Pulmonary artery endothelial cell (primary cell): ENCODE results near the gene RCSD1. TPM values are rescaled to one million over a fixed set of nuclear protein-coding genes. Genes with fewer than 3 reads are reported as not detected.
A peak's percentile ranks its signal among the peaks of the same experiment; 100 is the strongest.

ENCODE experiments used
- DNase-seq: peaks from one replicate; pipeline ENCODE4 v3.0.0-alpha.2; 2011; ENCODE audit warnings: low read depth, low spot score
- total RNA-seq: library from RNA; depleted of rRNA; stranded (reverse); fragments of >200 nt; gene quantifications from 2 replicates; pipeline ENCODE4 v1.2.3, GENCODE V29; 2014

The RCSD1 gene
- total RNA-seq, 1 donor from 2014 or later: 0.07 TPM

DNA sequence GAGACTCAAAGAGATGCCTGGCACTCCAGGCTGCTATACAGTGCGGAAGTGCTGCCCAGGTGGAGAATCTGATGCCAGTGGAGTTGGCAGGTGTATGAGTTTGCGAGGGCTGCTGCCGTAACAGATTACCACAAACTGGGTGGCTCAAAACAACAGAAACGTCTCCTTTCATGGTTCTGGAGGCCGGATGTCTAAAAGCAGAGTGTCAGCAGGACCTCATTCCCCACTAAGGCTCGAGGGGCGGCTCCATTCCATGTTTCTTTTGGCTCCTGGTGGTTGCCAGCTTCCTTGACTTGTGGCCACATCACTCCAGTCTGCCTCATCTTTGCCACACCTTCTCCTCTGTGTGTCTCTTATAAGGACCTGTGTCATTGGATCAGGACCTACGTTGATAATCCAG is 10.0 kb downstream of the RCSD1 start:
- DNase-seq: no peak

DNA sequence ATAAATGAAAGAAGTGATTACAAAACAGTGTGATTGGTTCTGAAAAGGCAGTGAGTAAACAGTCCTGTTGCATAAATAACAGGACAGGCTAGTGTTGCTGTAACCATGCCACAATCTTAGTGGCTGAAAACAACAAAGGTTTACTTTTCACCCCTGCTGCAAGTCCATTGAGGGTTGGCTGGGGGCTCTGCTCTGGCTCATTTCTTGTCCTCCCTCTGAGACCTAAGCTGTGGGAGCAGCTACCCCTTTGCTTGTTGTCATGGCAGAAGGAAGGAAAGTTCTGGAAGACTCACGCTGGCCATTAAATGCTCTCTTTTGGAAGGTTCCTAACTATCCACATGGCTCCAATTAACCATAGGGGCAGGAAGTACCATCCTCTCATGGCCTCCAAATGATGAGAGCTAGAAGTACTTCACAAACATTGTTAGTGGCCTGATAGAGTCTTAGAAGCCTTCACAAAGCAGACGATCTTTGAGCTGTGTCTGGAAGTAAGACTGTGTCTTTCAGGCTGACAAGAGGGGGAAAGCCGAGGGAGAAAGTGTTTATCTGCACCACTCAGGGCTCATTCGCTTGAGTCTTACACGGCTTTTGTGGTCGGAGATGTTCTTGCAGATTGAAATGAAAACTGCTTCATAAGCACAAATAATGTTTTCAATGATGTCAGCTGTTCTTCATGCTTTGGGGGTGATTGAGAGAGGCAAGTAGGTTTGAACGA is 11.9 kb downstream of the RCSD1 start:
- no peak for DNase-seq

- no peak for DNase-seq
These were observed 12.4 kb downstream of the RCSD1 start for GRCh38 chr1:167642501-167642826.

- no peak for DNase-seq
These were observed 13.4 kb downstream of the RCSD1 start for GRCh38 chr1:167643441-167643840.

DNA sequence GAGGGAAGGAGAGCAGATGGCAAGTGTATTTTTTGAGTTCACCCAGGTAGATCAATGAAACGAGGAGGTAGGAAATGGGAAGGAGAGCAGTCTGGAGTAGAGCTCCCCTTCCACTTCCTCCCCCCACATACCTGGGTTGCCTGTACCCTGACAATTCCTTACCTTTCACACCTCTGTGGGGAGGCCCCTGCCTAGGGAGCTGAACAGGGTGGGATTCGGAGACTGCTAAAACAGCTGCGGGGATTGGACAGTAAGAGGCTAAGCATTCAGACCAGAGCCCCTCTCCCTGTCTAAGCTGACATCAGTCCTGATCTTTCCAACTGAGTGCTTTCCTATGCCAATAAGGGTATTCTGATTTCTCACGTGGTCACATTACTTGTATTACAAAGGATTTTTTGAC is 14.5 kb downstream of the RCSD1 start:
- no peak for DNase-seq

DNA sequence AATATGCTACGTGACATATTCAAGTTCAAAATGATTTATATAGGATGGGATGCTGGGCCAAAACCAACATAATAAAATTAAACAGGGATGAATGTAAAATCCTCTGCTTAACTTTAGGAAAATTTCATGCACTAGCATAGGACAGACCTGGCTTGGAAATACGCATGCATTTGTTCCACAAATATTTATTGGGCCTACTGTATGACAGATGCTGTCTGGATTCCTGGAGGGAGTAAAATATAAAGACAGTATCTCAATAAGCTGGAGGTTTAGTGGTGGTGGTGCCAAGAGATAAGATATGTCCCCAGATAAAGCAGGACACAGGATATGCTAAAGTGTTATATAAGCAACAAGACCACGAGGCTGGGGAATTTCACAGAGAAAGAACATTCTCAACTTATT is 15.1 kb downstream of the RCSD1 start:
- DNase-seq: no peak

DNA sequence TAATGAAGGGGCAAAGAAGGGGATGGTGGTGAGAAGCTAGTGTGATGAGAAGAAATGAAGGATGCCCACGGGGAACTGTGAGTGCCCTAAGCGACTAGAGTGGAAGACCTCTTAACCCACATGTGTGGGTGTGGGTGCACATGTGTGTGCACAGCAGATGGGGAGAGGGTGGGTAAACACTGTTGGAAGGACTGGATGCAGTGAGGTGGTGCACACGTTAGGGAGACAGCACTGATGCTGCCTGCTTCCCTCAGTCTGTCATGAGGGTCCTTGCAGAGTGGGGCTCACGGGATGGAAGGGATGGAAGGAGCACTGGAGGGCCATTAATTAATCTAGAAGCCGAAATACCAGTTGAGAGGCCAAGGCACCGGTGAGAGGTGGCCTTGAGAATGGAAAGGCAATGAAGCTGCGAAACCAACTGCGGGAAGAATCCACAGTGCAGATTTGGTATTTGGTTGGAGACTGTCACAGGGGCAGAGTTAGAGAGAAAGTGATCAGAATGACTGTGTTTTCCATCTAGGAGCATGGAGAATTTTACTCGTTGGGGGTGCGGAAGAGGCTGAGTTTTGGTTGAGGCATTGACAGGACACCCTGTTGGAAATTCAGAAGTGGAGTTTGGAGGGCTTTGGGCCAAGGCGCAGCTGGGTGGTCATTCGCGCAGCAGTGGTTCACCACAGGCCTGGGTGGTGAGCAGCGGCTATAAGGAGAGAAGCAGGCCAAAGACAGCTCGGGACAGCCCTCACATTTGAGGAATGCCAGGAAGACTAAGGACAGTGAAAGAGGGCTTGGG is 15.8 kb downstream of the RCSD1 start:
- DNase-seq: no peak

GRCh38 chr1:167648252-167648849 is 18.3 kb downstream of the RCSD1 start:
- no peak for DNase-seq

DNA sequence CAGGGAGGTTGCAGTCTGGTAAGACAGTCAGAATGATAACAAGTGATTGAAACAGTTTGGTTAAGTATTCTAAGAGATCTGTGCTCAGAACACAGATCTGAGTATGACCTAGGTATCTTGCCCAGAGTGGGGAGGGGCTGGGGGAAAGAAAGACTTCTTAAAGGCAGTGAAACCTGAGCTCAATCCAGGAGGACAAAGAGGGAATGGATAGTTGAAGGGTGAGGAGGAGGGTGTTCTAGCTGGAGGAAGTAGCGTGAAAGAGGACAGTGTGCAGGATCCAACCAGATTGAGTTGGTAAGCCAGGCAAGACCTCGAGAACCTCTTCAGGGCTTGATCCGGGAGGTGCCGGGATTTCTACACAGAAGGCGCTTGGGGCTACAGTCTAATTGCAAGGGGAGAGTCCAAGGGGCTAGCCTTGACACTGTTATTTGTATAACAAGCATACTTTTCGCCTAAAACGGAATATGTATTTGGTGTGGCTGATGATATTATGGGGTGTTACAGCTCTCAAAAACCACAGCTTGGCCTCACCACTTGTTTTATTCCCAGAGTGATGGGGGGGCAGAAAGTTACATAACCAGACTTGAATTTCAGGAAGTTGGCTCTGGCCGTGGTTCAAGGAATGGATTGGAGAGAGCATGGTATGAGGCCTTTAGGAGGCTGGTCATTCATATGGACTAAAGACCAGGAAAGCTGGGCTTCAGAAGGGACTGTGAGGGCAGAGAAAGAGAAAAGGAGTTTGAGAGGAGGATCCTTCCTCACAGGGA is 19.1 kb downstream of the RCSD1 start:
- no peak for DNase-seq

DNA sequence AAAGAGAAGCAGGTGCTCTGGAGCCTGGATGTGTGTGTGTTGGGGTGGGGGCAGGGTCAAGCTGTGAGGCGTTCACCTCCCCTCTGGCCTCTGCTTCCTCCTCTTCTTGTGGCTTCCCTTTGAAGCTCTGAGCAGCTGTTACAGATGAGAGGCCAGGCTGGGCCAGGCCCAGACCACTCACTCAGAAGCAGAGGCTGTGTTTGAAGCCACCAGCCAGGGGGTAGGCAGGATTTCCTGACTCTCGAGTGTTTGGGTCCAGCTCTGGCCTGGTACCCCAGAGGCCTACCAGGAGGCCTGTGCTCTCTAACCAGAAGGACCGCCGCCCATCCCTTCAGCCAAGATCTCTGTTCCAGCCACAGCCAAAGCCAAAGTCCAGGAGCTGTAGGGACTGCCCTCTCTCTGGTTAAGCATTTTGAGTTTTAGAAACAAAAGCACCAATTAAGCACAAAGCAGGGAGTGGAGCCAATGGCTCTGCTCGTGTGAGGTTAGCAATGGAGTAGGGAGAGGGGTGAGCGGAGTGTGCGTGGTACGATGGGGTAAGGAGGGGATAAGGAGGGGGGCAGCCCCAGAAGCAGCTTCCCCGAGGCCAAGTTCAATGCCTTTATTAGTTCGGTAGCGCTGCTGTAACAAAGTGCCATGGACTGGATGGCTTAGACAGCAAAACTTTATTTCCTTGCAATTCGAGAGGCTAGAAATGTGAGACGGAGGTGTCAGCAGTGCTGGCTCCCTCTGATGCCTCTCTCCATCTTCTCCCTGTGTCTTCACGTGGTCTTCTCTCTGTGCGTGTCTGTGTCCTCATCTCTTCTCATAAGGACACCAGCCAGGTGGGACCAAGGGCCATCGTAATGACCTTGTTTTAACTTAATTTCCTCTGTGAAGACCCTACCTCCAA is 20.5 kb downstream of the RCSD1 start:
- no peak for DNase-seq

- DNase-seq: no peak
These were observed 21.2 kb downstream of the RCSD1 start for GRCh38 chr1:167651161-167651693.

GRCh38 chr1:167654975-167655575 is 25.0 kb downstream of the RCSD1 start:
- peak; percentile 50 for DNase-seq

GRCh38 chr1:167656657-167657056 is 26.6 kb downstream of the RCSD1 start:
- DNase-seq: no peak

GRCh38 chr1:167658574-167659328 is 28.7 kb downstream of the RCSD1 start:
- no peak for DNase-seq

DNA sequence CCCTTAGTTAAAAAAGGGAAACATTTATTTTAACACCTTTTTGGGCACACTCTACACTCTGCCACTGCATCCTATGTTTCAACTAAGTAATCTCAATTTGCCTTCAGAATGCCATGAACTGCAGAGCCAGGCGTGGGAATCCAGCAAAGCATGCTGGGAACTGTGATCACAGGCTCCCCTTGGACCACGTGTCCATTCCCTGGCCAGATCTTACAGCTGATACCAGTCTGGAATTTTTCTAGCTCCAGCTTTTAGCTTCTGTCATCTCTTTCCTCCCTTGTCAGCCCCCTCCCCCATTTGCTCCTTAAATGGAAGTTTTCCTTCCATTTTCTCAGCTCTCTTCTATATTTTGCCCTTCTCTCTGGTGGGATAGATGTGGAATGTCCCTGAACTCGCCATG is 29.4 kb downstream of the RCSD1 start:
- DNase-seq: no peak

DNA sequence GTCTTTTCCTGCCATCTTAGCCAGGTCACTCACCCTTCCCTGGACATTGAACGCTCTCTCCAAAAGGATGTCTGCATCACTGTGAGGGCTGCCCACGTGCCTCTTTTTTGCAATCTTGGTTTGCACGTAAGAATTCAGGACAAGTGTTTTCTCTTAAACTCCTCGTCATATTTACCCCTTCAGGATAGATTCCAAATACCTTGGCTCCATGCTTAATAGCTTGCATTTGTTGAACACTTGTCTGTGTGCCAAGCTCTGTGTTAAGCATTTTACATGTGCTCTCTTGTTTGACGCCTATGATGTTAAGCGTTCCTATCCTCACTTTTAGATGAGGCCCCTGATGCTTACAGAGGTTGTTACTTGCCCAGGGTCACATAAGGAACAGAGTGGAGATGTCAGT is 29.8 kb downstream of the RCSD1 start:
- DNase-seq: no peak

GRCh38 chr1:167661527-167662426 is 31.7 kb downstream of the RCSD1 start:
- DNase-seq: no peak

- no peak for DNase-seq
These were observed 33.2 kb downstream of the RCSD1 start for GRCh38 chr1:167663002-167663772.
